Sigmoid colon (tissue), 7 donors: ENCODE results near the gene PARD3. TPM values are rescaled to one million over a fixed set of nuclear protein-coding genes. Genes with fewer than 3 reads are reported as not detected.

Source experiments
- DNase-seq: peaks from one replicate; pipeline ENCODE4 v3.0.0-alpha.2; 2019
- H3K27ac ChIP-seq, 4 donors: fragments of 200-600 bp; sonication (generic); one replicate each; pipeline ENCODE4 v1.5.1; 2016 to 2019; ENCODE audit warnings: mild to moderate bottlenecking in 1 of 4
- H3K27me3 ChIP-seq, 3 donors: fragments of 200-600 bp; sonication (generic); one replicate each; pipeline ENCODE4 v1.5.1; 2019; ENCODE audit warnings: mild to moderate bottlenecking in 1 of 3
- H3K36me3 ChIP-seq, 4 donors: fragments of 200-600 bp; sonication (generic); one replicate each; pipeline ENCODE4 v1.5.1; 2016 to 2019
- H3K4me1 ChIP-seq, 4 donors: fragments of 200-600 bp; sonication (generic); one replicate each; pipeline ENCODE4 v1.5.1; 2017 to 2019
- H3K4me3 ChIP-seq, 4 donors: fragments of 200-600 bp; sonication (generic); one replicate each; pipeline ENCODE4 v1.5.1; 2017 to 2019; ENCODE audit warnings: mild to moderate bottlenecking in 2 of 4, moderate library complexity in 1 of 4
- H3K9me3 ChIP-seq, 4 donors: fragments of 200-600 bp in 3 of 4; sonication (generic) in 3 of 4; one replicate each; pipeline versions ENCODE4 v1.5.1 to v1.6.1; 2013 to 2019
- EP300 ChIP-seq, 4 donors: sonication (generic); formaldehyde crosslinking; IDR thresholded peaks; one replicate each; pipeline ENCODE4 v1.6.1; 2017; ENCODE audit warnings: antibody characterized with exemption in 4 of 4
- POLR2A ChIP-seq, 2 donors: fragments of 450-650 bp; IDR thresholded peaks; one replicate each; pipeline ENCODE4 v1.6.1; 2016; ENCODE audit warnings: antibody characterized with exemption in 2 of 2, mild to moderate bottlenecking in 2 of 2, moderate library complexity in 2 of 2
- POLR2AphosphoS5 ChIP-seq, 4 donors: sonication (generic); formaldehyde crosslinking; IDR thresholded peaks; one replicate each; pipeline ENCODE4 v1.6.1; 2017; ENCODE audit warnings: antibody characterized with exemption in 4 of 4
- WGBS, 2 donors: extraction: QIAGEN DNeasy Blood & Tissue Kit; methylation state at CpG; one replicate each; pipeline ENCODE4 v1.1.7; 2013; 5-methylcytosine and 5-hydroxymethylcytosine counted together
- intact Hi-C: fragments of 100-400 bp; cut with DNase I; formaldehyde crosslinking; loops from one replicate; pipeline ENCODE4 v1.15.1; 2023
- polyA plus RNA-seq, 3 donors: library from polyadenylated mRNA; stranded (reverse); fragments of 200-250 nt; gene quantifications; one replicate each; pipeline ENCODE4 v1.2.3, GENCODE V29; 2013
- total RNA-seq, 4 donors: library from RNA; depleted of rRNA; stranded (reverse); fragments of >200 nt; gene quantifications; one replicate each; pipeline ENCODE4 v1.1.0, GENCODE V29; 2016
- TF ChIP-seq, protein P1 (sequence below), 4 experiments: fragments of 450-650 bp in 3 of 4; fragments of 200-600 bp in 1 of 4; IDR thresholded peaks; one replicate each; pipeline ENCODE4 v1.5.1; 2016 to 2019; ENCODE audit warnings: antibody characterized with exemption in 4 of 4, mild to moderate bottlenecking in 3 of 4, moderate library complexity in 2 of 4
- donor health status: healthy with polysubstance abuse.
- donor health status: Bipolar disorder and iron deficiency.
- donor health status: healthy.

The PARD3 gene
- total and polyA plus RNA-seq, 7 donors = 17.5 to 96.4 (median 75.9) TPM

DNA sequence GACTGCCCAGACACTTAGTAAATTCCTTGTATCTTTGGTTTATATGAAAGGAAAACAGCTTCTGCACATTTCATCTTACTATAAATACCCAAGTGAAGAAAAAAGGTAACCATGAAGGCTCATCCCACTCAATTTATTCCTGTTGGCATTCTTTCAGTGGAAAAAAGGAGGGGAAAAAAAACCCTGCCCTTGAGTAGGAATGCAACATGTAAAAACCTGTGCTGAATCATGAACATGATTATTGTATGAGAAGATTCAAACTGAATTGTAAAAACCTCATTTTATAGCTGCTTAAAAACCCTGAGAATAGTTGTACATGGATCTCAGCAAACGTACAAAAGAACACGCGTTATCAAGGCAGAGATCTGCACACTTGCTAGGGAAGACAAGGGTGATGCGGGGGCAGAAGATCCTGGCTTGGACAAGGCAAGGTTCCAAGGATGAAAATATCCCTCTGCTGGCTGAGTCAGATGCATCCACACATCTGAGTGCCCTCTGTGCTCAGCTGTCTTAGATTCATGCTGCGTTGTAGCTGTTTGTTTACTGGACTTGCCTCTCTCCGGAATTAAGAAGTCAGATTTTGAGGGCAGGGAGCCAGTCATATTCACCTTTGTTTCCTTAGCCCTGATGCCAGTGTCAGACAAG is 658.2 kb downstream of the PARD3 start:
- Histone ChIP-seq H3K27me3 (no peaks in the 10 kb centered on the region), H3K4me3 (no peak overlapping the region), H3K4me1 (peaks cover 0 to 14% (median 11%) of the 10 kb centered on the region in 4 donors), H3K9me3 (no peaks in the 10 kb centered on the region), H3K36me3 (no peaks in the 10 kb centered on the region), H3K27ac (peak overlapping the region in 1 of 4 donors; percentile 18)
- no peak for DNase-seq
- no peak for TF ChIP-seq POLR2A (IDR thresholded peaks at IDR 0.05)
- TF ChIP-seq, protein P1, sequence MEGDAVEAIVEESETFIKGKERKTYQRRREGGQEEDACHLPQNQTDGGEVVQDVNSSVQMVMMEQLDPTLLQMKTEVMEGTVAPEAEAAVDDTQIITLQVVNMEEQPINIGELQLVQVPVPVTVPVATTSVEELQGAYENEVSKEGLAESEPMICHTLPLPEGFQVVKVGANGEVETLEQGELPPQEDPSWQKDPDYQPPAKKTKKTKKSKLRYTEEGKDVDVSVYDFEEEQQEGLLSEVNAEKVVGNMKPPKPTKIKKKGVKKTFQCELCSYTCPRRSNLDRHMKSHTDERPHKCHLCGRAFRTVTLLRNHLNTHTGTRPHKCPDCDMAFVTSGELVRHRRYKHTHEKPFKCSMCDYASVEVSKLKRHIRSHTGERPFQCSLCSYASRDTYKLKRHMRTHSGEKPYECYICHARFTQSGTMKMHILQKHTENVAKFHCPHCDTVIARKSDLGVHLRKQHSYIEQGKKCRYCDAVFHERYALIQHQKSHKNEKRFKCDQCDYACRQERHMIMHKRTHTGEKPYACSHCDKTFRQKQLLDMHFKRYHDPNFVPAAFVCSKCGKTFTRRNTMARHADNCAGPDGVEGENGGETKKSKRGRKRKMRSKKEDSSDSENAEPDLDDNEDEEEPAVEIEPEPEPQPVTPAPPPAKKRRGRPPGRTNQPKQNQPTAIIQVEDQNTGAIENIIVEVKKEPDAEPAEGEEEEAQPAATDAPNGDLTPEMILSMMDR (IDR thresholded peaks at IDR 0.05) = no peak
- TF ChIP-seq EP300 (IDR thresholded peaks at IDR 0.05) = no peak
- no peak for TF ChIP-seq POLR2AphosphoS5 (IDR thresholded peaks at IDR 0.05)
- intact Hi-C loops = no loop called here
- 81 to 82% methylated on average over 6 of the region's 6 CpGs for WGBS, 2 donors

DNA sequence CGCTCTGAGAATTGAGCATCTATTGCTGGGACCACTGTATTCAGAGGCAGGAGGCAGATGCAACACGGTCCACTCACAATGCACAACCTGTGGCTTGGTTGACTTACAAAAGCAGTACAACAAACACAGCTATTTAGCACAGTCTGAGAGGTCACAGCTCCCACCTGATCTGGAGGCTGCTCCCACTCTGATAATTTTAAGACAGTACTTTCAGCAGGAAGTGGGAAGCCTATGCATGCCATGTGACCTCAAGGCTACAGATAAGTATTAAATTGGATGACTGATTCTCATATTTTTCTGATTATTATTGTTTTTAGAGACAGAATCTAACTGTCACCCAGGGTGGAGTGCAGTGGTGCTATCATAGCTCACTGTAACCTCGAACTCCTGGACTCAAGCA is 659.3 kb downstream of the PARD3 start:
- Histone ChIP-seq H3K36me3 (no peaks in the 10 kb centered on the region), H3K4me1 (peaks cover 0 to 14% (median 11%) of the 10 kb centered on the region in 4 donors), H3K27me3 (no peaks in the 10 kb centered on the region), H3K27ac (no peak overlapping the region), H3K4me3 (no peak overlapping the region), H3K9me3 (no peaks in the 10 kb centered on the region)
- no peak for TF ChIP-seq EP300 (IDR thresholded peaks at IDR 0.05)
- TF ChIP-seq POLR2AphosphoS5 (IDR thresholded peaks at IDR 0.05) = no peak
- TF ChIP-seq, protein P1 (IDR thresholded peaks at IDR 0.05) = no peak
- TF ChIP-seq POLR2A (IDR thresholded peaks at IDR 0.05) = no peak
- WGBS, 2 donors = 63 to 75% methylated on average over 3 of the region's 3 CpGs
- DNase-seq = no peak
- intact Hi-C loops = no loop called here

DNA sequence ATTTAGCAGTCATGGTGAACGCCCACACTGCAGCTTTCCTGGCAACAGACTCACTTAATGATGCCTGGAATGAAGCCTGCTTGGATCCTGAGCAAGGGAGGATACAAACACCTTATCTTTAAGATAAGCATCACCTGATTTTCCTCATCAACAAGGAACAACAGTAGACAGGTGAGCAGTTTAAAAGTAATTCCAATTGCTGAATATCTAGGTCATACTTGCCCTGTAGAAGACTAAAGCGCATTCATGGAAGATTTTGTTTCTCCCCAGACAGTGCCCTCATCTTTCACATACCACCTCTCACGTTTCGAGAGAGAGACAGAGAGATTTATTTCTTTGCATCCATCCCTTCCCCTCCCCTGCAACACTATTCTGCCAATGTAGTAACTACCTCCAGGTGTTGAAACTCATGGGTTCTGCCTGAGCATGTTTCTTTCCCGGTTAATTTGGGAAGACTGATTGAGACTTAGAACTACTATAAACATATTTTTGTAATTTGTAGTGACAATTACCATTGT is 660.7 kb downstream of the PARD3 start:
- H3K9me3 ChIP-seq = no peaks in the 10 kb centered on the region
- 72 to 75% methylated on average over 5 of the region's 5 CpGs for WGBS, 2 donors
- H3K4me1 ChIP-seq = peaks cover 0 to 14% (median 11%) of the 10 kb centered on the region in 4 donors
- no peaks in the 10 kb centered on the region for H3K36me3 ChIP-seq
- TF ChIP-seq POLR2AphosphoS5 (IDR thresholded peaks at IDR 0.05) (no peak), POLR2A (IDR thresholded peaks at IDR 0.05) (no peak), EP300 (IDR thresholded peaks at IDR 0.05) (no peak)
- TF ChIP-seq, protein P1 (IDR thresholded peaks at IDR 0.05) = no peak
- no peak for DNase-seq
- H3K4me3 ChIP-seq = no peak overlapping the region
- H3K27me3 ChIP-seq = no peaks in the 10 kb centered on the region
- intact Hi-C loops = no loop called here
- no peak overlapping the region for H3K27ac ChIP-seq

DNA sequence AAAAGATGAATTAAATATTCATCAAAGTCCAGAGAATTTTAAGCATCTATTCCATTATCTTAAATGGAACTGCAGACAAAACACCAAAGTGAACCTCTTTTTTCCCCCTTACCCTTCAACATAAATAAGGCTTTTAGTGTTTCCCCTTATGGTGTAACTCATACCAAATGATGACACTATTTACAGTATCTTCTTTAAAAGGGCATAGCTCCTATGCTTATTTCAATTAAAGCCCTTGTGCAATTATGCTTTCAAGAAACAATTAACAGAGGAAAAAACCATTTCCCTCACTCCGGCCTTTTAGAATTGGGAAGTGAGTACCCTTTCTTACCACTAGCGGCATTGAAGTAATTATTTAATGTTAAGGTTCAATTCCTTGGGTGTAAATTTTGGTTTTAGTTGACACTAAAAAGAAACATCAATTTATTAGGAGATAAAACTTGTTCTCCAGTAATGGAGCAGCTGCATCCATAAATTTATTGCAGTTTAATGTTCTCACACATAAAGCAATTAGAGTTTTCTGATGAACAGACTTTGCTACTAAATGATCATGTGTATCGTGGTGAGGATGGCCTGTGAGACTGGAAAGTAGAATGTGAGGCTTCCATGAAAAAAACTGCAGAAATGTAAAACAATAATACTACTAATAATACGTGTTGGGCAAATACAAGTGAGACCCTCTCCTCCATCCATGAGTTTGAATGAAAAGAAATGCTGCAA is 661.3 kb downstream of the PARD3 start:
- H3K36me3 ChIP-seq = no peaks in the 10 kb centered on the region
- DNase-seq = no peak
- no peak for TF ChIP-seq EP300 (IDR thresholded peaks at IDR 0.05)
- TF ChIP-seq, protein P1 (IDR thresholded peaks at IDR 0.05) = no peak
- H3K9me3 ChIP-seq = no peaks in the 10 kb centered on the region
- intact Hi-C loops = no loop called here
- peaks cover 0 to 14% (median 11%) of the 10 kb centered on the region in 4 donors for H3K4me1 ChIP-seq
- WGBS, 2 donors = 86 to 91% methylated on average over 4 of the region's 4 CpGs
- H3K27ac ChIP-seq = no peak overlapping the region
- H3K27me3 ChIP-seq = no peaks in the 10 kb centered on the region
- no peak overlapping the region for H3K4me3 ChIP-seq
